NCI-H510A treated with DMSO at 0.1 percent for 48 hours (cell line): Measurements from ENCODE around the gene ZNF718.
"Not testable (repeated sequence)": the region's sequence is repeated elsewhere in the genome, so short reads cannot be mapped to it uniquely, and the experiment has no call there.

ENCODE experiments used
- DNase-seq: peaks from one replicate; lab custom pipeline; 2025; lab: John Stamatoyannopoulos, UW

ZNF718 gene

DNA sequence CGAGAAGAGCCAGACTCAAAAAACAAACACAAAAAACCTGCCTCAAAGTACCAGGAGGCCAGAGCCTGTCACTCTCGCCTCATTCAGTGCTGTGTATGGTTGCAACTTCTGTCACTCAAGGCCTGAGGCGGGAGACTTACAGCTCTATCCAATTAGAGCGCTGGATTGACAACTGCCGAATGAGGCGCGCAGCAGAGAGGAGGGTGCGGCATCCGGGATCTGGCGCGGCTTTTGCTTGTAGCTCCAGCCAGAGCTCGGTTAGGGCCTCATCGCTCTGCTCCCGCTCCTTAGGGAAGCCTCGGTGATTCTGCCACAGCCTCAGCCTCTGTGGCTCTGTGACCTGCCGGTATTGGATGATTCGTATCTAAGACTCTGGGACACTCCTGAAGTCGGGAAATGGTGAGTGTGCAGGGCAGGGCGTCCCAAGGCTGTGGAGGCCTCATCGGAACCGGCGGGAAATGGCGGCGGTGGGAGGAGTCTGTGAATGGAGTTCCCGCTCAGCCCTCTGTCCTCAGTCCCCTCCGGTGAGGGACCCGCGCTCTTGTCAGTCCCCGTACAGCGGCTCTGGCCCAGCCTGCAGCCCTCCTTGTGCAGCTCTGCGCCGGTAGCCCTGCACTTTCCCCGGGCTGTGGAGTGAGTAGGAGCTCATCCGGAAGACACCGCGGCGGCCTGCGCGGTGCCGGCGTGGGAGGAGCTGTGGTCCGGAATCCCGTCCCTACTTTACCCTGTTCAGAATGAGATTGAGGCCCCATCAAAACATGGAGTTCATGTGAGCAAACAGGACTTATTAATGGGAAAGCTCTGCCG lies at the start of gene ZNF718:
Gene ZNF718 (plus strand): TSS at position 227 of the 807 bp plus-strand sequence. CDS start 170 bp downstream, at position 397.
- peak; percentile 80 for DNase-seq

DNA sequence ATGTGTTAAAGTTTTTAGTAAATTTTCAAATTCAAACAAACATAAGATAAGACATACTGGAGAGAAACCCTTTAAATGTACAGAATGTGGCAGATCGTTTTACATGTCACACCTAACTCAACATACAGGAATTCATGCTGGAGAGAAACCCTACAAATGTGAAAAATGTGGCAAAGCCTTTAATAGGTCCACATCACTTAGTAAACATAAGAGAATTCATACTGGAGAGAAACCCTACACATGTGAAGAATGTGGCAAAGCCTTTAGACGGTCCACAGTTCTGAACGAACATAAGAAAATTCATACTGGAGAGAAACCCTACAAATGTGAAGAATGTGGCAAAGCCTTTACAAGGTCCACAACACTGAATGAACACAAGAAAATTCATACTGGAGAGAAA lies 38.4 kb upstream of the ZNF718 start:
- no peak for DNase-seq

DNA sequence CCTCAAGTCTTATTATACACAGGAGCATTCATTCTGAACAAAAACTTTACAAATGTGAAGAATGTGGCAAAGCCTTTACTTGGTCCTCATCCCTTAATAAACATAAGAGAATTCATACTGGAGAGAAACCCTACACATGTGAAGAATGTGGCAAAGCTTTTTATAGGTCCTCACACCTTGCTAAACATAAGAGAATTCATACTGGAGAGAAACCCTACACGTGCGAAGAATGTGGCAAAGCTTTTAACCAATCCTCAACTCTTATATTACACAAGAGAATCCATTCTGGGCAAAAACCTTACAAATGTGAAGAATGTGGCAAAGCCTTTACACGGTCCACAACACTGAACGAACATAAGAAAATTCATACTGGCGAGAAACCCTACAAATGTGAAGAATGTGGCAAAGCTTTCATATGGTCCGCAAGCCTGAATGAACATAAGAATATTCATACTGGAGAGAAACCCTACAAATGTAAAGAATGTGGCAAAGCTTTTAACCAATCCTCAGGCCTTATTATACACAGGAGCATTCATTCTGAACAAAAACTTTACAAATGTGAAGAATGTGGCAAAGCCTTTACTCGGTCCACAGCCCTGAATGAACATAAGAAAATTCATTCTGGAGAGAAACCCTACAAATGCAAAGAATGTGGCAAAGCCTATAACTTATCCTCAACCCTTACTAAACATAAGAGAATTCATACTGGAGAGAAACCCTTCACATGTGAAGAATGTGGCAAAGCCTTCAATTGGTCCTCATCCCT lies 37.6 kb upstream of the ZNF718 start:
- DNase-seq = not testable (repeated sequence)

DNA sequence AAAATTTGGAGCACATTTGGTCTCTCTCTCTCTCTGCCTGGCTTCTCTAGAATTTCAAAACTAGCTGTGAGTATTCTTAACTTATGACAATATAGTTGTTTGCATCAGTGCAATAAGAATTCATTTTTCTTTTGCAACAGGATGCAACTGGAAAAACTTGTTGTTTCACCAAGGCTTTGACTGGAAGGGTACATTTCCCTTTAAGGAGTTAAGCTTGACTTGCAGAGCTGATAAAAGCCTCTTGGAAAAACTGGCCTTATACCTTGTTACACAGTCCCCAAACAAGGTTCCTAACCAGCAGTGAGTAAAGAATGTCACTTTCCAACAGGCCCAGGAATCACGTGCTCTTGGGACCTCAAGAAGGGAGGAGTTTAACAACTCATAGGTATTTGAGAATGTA lies 25.9 kb upstream of the ZNF718 start:
- no peak for DNase-seq

DNA sequence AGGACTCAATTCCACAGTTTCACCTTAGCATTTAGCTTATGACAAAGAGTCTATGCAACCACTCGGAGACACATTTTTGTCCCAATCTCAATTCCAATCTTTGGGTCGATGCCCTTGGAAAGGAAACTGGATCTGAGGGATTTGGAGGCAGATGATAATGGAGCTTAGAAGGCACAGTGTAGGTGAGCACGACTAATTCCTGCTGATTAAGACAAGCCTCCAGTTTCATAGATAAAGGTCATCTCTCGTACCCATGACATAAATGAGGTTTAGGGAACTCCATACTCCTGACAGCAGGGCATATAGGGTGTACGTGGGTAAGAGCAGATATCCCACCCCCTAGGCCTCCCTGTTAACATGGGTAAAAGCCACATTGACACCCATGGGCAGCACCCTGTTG lies 24.4 kb upstream of the ZNF718 start:
- no peak for DNase-seq

DNA sequence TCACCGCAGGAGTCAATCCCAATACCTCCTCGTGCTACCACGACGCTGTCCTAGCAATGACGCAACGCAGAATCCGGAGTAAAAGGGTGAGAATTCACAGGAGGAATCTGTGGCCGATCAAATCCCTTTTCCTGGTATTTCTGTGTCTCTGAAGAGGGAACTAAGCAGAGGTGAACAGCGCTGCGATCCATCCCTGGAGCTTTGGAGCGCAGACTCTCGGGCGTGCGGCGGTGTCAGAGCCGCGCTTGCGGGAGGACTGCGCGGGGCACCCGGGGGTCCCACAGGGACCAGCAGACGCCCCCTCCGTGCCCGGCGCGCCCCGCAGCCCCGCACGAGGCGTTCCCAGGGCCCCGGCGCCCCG lies 17.2 kb upstream of the ZNF718 start:
- DNase-seq = no peak

DNA sequence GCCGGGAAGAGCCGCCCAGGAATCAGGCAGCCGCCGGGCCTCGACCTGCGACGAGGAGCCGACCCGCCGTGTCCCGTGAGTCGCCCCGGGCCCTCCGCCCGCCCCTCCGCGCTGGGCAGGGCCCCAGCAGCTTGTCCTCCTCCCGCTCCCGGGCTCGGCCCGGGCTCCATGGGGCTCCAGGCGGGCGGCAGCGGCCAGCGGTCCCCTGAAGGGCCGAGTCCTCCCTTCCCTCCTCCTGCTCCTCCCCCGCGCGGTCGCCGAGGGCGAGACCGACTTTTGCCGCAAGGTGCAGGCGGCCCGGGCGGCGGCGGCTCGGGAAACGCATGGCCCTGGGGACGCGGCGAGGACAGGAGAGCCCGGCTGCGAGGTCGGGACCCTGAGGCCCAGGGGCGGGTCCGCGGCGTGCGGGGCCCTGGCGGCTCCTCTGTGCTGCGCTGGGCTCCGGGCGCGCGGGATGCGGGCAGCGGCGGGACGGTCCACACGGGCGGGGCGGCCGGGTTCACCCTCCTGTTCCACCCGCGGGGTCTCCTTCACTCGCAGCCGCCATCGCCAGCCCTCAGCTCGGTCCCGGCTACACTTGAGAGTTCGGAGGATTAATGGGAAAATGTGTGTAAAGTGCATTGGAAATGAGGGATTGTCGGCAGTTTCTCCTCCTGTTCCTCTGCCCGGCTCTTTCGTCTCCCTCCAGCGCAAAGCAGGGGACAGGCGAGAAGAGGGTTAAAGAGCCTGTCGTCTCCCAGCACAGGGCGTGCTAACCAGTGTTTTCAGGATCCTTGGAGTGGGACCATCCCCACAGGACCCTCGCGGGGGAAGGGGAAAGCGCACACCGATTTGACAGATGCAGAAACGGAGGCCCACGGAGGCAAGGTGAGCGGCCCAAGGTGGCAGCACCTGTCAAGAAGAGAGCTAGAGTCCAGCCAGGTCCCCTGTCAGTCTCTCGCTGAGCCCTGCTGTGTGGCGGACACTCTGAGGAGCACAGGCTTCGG lies 16.6 kb upstream of the ZNF718 start:
- DNase-seq = no peak

DNA sequence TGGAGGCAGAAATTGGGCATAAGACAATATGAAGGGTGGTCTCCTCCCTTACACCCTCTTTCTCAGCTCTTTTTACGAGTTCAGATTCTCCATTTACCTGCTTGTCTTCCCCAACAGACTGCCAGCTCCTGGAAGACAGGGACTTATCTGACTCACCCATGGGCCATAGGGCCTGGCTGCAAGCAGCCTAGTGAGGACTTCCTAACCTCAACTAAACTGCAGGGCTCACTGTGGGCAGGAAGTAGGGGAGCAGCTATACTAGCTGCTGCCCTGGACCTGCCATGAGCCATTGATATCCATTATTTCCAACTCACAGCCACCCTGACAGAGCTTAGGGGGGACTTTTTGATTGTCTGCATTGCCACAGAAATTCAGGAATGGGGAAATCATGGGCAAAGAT lies 11.5 kb upstream of the ZNF718 start:
- no peak for DNase-seq

DNA sequence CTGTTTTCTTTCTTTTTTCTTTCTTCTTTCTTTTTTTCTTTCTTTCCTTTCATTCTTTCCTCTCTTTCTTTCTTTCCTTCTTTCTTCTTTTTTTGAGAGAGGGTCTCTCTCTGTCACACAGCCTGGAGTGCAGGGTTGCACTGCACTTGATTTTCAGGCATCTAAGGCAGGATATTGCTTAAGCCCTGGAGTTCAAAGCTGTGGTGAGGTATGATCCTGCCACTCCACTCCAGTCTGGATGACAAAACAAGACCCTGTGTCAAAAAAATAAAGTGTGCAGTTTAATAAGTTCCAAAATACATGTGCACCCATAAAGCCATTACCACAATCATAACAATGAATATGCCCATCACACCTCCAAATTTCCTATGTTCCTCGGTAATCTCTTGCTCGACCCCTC lies 10.6 kb upstream of the ZNF718 start:
- no peak for DNase-seq

DNA sequence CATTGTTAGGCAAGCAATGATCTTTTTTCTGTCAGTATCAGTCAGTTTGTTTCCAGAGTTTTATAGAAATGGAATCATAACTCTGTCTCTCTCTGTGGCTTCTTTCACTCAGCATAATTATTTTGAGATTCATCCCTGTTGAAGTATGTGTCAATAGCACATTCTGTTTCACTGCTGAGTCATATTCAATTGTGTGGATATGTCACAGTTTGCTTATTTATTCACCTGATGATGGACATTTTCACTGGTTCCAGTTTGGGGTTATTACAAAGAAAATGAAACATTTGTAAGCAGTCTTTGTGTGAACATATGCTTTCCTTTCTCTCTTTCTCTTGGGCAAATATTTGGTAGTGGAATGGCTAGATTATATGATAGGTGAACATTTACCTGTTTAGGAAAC lies 10.2 kb upstream of the ZNF718 start:
- no peak for DNase-seq

DNA sequence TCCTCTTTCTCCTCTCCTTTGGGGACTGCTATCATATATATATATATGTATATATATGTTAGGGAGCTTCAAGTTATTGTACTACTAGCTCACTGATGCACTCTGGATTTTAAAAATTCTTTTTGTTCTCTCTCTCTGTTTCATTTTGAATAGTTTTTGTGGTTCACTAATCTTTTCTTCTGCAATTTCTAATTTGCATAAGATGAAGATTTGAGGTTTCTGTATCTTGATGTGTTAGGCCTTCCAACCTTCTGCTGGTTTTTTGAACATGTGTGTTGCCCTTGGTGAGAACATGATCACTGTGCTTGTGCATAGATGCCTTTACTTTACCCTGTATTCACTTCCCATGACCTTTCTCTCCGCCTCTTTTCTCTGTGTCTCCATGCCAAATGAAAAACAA lies 7.8 kb upstream of the ZNF718 start:
- DNase-seq = no peak

DNA sequence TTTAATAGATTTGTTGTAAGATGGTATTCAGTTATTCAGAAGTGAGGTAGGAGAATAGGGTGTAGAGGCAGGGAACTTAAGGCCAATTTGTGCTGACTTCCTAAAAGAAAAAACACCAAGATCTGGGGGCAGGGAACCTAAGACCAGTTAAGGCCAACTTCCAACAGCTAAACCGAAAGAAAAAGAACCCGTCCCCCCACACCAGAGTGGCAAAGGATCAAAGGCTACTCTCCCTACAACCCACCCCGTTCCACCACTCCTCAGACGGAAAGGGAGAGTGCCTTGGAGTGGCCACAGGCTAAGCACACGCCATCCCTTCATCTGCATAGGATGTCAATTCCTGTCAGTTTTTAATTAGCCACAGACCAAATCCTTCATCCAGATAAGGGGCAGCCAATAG lies 3.7 kb upstream of the ZNF718 start:
- DNase-seq = no peak

DNA sequence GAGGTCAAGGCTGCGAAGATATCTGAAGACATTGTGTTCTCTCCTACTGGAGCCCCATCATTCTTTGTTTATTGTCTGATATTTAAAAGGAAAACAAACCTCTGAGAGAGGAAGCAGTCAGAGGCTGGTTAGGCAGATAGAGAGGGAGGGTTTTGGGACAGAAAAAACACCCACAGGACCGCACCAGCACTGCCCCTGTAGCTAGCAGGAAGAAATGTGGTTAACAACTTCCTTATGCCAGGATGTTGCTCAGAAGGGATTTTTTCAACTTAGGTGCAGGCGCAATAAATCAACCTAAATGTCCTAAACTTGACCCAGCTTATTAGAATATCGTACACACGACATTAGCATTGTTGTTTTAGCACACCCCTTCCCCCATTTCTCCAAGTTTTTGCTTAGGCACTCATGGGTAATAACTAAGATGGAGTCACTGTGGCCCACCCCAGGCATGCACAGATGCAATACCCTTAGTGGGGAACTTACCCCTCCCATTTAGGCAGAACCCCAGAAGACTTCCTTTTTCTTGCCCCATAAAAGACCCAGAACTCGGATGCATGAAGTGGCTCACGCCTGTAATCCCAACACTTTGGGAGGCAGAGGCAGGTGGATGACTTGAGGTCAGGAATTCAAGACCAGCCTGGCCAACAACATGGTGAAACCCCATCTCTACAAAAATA lies 2.8 kb upstream of the ZNF718 start:
- no peak for DNase-seq

DNA sequence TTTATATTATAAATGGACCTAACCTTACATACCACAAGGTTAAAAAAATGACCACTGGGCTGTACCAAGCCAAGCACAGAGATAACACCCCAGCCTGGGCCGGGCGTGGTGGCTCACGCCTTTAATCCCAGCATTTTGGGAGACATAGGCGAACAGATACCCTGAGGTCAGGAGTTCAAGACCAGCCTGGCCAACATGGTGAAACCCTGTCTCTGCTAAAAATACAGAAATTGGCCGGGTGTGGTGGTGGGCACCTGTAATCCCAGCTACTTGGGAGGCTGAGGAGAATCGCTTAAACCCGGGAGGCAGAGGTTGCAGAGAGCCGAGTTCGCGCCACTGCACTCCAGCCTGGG lies 403 bp upstream of the ZNF718 start:
- not testable (repeated sequence) for DNase-seq

DNA sequence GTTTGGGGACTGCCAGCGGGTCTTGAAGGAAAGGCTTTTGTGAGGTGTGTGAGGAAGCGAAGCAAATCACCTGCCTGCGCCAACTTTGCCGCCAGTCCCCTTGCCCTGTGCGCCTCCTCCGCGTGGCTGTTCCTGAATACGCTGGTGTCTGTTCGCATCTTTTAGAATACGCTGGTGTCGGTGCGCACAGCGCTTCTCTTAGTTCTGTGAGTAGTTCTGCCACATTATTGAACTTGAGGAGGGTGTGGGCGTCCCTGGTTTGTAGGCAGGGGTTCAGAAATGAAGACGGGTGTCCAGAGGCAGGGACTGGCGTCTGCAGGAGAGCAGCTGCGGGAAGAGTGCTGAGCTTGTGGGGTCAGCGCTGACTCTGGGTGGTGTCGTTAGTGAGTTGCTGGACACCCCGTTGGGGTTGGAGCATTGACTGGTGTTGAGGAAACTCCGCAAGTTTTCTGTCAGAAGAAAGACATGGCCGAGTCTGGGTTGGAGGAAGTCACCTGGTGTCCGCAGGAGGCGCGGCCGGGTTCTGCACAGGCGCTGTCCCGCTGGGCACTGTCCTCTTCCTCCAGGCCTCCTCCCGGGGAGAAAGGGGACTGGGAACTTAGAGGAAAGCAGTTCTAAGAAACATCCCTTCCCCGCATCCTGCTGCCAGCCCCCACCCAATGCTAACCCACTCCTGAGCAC lies 930 bp downstream of the ZNF718 start:
- peak; percentile 15 for DNase-seq

DNA sequence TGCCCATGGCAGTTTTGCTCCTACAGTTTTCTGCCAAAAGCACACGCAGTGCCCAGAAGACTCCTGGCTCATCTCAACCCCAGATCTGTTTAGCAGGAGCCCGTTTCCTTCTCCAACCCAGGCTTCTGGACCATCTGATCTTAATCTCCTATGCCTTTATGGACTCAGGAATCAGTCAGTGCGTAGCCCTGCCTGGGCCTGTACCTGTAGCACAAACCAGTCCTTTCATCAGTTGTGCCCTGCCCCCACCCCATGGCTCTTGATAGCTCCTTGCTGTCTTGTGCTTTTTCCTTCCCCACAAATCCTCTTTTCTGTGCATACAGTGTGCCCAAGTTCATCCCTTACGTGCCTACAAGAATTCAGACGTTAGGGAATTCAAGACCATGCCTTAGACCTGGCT lies 1.5 kb downstream of the ZNF718 start:
- DNase-seq = no peak

DNA sequence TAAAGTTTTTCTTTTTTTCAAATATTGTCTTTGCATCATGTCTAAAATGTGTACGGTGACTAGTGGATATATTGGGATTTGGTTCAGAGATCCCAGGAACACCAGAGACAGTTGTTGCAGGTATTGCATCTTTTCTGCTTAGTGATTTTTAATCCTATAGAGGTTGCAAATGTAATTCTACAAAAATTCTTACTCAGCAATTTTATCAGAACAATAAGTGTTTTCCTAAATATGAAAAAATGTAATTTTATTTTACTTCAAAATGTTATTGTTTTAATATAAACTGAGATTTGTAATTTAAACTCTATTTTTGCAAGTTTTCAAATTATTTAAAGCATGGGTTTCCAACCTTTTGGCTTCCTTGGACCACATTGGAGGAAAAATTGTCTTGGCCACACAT lies 8.2 kb downstream of the ZNF718 start:
- no peak for DNase-seq

DNA sequence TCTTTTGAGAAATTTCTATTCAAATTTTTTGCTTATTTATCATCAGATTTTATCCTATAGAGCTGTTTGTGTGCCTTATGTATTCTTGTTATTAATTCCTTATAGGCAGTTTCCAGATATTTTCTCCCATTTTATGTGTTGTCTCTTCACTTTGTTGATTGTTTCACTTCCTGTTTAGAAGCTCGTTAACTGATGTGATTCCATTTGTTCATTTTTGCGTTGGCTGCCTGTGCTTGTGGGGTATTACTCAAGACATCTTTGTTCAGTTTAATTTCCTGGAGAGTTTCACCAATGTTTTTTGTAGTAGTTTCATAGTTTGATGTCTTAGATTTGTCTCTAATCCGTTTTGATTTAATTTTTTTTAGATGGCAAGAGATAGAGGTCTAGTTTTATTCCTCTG lies 14.6 kb downstream of the ZNF718 start:
- DNase-seq = no peak

DNA sequence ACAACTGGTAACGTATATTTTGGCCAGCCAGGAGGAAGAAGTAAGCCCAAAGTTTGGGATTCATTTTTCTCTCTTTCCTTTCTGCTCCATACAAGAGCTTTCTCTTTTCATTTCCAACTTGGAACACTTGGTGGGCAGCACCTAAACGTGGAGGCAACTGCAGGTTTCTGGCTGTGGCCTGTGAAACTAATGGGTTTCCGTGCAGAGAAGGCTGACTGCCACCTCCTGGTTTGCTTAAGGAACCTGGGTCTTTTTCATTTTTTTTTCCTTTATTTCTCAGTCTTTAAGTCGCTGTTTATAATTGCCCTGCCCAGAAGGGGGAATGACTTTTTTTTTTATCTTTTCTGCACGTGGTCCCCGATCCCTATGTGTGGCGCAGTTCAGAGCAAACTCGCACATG lies 15.4 kb downstream of the ZNF718 start:
- DNase-seq = no peak

DNA sequence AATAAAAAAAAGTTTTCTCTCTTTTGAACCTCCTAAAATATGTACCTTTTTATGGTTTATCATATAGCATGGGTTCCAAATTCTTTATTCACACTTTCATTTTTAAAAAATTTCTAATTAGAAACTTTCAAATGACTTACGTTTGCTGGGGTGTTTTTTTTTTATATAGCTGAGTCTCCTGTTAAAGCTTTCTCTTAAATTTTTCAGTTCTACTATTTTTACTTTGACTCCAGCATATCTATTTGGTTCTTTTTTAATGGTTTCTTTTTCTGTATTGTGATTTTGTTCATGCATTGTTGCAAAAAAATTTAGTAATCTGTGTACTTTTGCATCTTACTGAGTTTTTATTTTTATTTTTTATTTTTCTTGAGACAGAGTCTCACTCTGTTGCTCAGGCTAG lies 22.3 kb downstream of the ZNF718 start:
- no peak for DNase-seq

DNA sequence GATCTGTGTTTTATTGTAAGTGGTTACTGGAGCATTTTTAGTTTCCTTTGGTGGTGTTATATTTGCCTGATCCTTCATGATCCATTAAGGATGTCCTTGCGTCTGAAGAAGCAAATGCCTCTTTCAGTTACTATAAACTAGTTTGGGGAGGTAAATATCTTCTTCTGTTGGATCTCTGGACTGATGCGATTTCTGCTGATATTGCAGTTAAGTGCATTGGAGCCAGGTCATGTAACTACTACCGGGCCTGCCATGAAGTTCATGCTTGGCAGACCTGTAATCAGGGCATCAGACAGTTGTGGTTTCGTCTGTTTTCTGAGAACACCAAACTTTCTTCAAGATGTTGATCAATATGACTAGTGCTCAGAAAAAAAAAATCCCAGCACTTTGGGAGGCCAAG lies 22.9 kb downstream of the ZNF718 start:
- no peak for DNase-seq
